GM12878 (cell line): ENCODE results near the gene NRXN3. TPM values are rescaled to one million over a fixed set of nuclear protein-coding genes. Genes with fewer than 3 reads are reported as not detected.

Experiments used
- ATAC-seq: fragments of 200-7000 bp; cut with Tn5 transposase; 3 replicates; pipeline ENCODE4 v1.9.1; 2020; ENCODE audit warnings: mild to moderate bottlenecking, moderate library complexity
- BruUV-seq: library from RNA; stranded (reverse); fragments of 400-500 nt; replicated peaks from 2 replicates; lab custom pipeline; 2021; lab: Mats Ljungman, UMichigan
- CTCF ChIA-PET: fragments of 300-600 bp; sonication (Branson Sonifier 250); formaldehyde crosslinking; extraction: SDS; loops from one replicate; lab custom pipeline; 2021; ENCODE audit warnings: inconsistent platforms; lab: Yijun Ruan, JAX
- POLR2A ChIA-PET: fragments of 350-600 bp; formaldehyde crosslinking; extraction: SDS; loops from one replicate; lab custom pipeline; 2021; ENCODE audit warnings: inconsistent platforms; lab: Charles Lee
- RAD21 ChIA-PET: fragments of 300-600 bp; sonication (Branson Sonifier 250); formaldehyde crosslinking; loops from one replicate; lab custom pipeline; 2023; ENCODE audit warnings: antibody characterized with exemption; ENCODE audit not compliant: unreplicated experiment; lab: Charles Lee
- SMC1A ChIA-PET: fragments of 300-600 bp; sonication (Branson Sonifier 250); formaldehyde crosslinking; loops from one replicate; lab custom pipeline; 2023; ENCODE audit not compliant: unreplicated experiment, uncharacterized antibody; lab: Charles Lee
- DNase-seq: peaks from one replicate; pipeline ENCODE4 v3.0.0-alpha.2; 2011; ENCODE audit warnings: low read depth, low spot score
- FAIRE-seq: peaks from 3 replicates; lab custom pipeline; 2011; peaks lifted over from hg19 to GRCh38; lab: Jason Lieb, UNC
- H2AFZ ChIP-seq: 2 replicates; pipeline ENCODE4 v1.6.0; 2011; ENCODE audit warnings: low read depth, low read length, control low read depth; ENCODE audit not compliant: control insufficient read depth
- H3K27ac ChIP-seq: 2 replicates; pipeline ENCODE4 v1.5.1; 2011; ENCODE audit warnings: control low read depth; ENCODE audit not compliant: control insufficient read depth, insufficient read depth
- H3K27me3 ChIP-seq, 2 experiments: replicated peaks in 1 of 2; 2 replicates each; pipeline versions ENCODE4 v1.6.0 to v1.6.1; 2011; ENCODE audit warnings: low read length in 1 of 2; ENCODE audit not compliant: control insufficient read depth in 2 of 2, insufficient read depth in 2 of 2
- H3K36me3 ChIP-seq, 2 experiments: 2 replicates each; pipeline ENCODE4 v1.5.1; 2011; ENCODE audit warnings: low read length in 1 of 2; ENCODE audit not compliant: control insufficient read depth in 2 of 2, insufficient read depth in 2 of 2
- H3K4me1 ChIP-seq: 2 replicates; pipeline ENCODE4 v1.6.1; 2011; ENCODE audit warnings: mild to moderate bottlenecking, low read length, moderate library complexity, mixed read lengths; ENCODE audit not compliant: control insufficient read depth, insufficient read depth
- H3K4me2 ChIP-seq: 2 replicates; pipeline ENCODE4 v1.6.0; 2011; ENCODE audit warnings: control low read depth; ENCODE audit not compliant: control insufficient read depth, insufficient read depth
- H3K4me3 ChIP-seq: fragments of 200-600 bp; sonication (generic); 2 replicates; pipeline ENCODE4 v1.5.1; 2016
- H3K79me2 ChIP-seq: 2 replicates; pipeline ENCODE4 v1.6.0; 2011; ENCODE audit warnings: low read length; ENCODE audit not compliant: control insufficient read depth, insufficient read depth
- H3K9ac ChIP-seq: 2 replicates; pipeline ENCODE4 v1.8.0; 2011; ENCODE audit warnings: low read length, control low read depth, mixed read lengths; ENCODE audit not compliant: control insufficient read depth, insufficient read depth
- H3K9me3 ChIP-seq: replicated peaks from 3 replicates; pipeline ENCODE4 v1.5.1; 2011; ENCODE audit warnings: mild to moderate bottlenecking, low read length; ENCODE audit not compliant: control insufficient read depth, insufficient read depth
- H4K20me1 ChIP-seq: 2 replicates; pipeline ENCODE4 v1.6.0; 2011; ENCODE audit not compliant: control insufficient read depth, insufficient read depth
- ASH2L ChIP-seq: fragments of 300-600, 200-600 bp; sonication (generic); IDR thresholded peaks from 2 replicates; pipeline ENCODE4 v1.6.1; 2017; ENCODE audit warnings: low read depth, mild to moderate bottlenecking, borderline replicate concordance
- BRCA1 ChIP-seq: IDR thresholded peaks from 2 replicates; pipeline ENCODE4 v1.6.1; 2011; ENCODE audit warnings: low read depth, low read length, improper control_type of control experiment
- CBX5 ChIP-seq: sonication (generic); IDR thresholded peaks from 2 replicates; pipeline ENCODE4 v1.6.1; 2016; ENCODE audit warnings: low read depth, moderate library complexity, mild to moderate bottlenecking, inconsistent platforms
- CHD1 ChIP-seq: IDR thresholded peaks from 2 replicates; pipeline ENCODE4 v1.6.1; 2012; ENCODE audit warnings: low read depth, low read length, improper control_type of control experiment
- ETV6 ChIP-seq, 2 experiments: fragments of 450-650 bp in 1 of 2; IDR thresholded peaks in 1 of 2; conservative IDR thresholded peaks in 1 of 2; 2 replicates each; pipeline ENCODE4 v1.6.1; 2014; ENCODE audit warnings: antibody characterized with exemption in 1 of 2, borderline replicate concordance in 1 of 2, low read depth in 1 of 2, mild to moderate bottlenecking in 1 of 2, moderate library complexity in 1 of 2
- JUNB ChIP-seq: IDR thresholded peaks from 2 replicates; pipeline ENCODE4 v1.6.1; 2016; ENCODE audit warnings: antibody characterized with exemption, mild to moderate bottlenecking
- MEF2A ChIP-seq: IDR thresholded peaks from 2 replicates; pipeline ENCODE4 v1.6.1; 2011; ENCODE audit warnings: low read depth, mild to moderate bottlenecking, low read length, moderate library complexity; ENCODE audit not compliant: insufficient read depth
- SUPT20H ChIP-seq: IDR thresholded peaks from 2 replicates; pipeline ENCODE4 v1.6.1; 2011; ENCODE audit warnings: low read depth, mild to moderate bottlenecking, low read length, moderate library complexity, borderline replicate concordance; ENCODE audit not compliant: control insufficient read depth
- TCF7 ChIP-seq: IDR thresholded peaks from 2 replicates; pipeline ENCODE4 v1.6.1; 2014; ENCODE audit warnings: antibody characterized with exemption, borderline replicate concordance
- ZNF217 ChIP-seq: fragments of 450-650 bp; IDR thresholded peaks from 2 replicates; pipeline ENCODE4 v1.6.1; 2017; ENCODE audit warnings: antibody characterized with exemption, mild to moderate bottlenecking
- WGBS: methylation state at CpG from one replicate; pipeline ENCODE4 v1.1.6; 2016; ENCODE audit warnings: low lambda C conversion rate; ENCODE audit not compliant: insufficient replicate concordance, insufficient coverage; ENCODE audit errors: missing lambda C conversion rate; 5-methylcytosine and 5-hydroxymethylcytosine counted together
- in situ Hi-C: fragments of 300-500 bp; cut with MboI; formaldehyde crosslinking; loops from 9 replicates; pipeline ENCODE4 v1.14.3; 2018; ENCODE audit warnings: mixed read lengths
- intact Hi-C: fragments of 100-400 bp; cut with micrococcal nuclease; formaldehyde crosslinking; loops from one replicate; pipeline ENCODE4 v1.14.2; 2022; ENCODE audit not compliant: unreplicated experiment
- polyA plus RNA-seq, 11 experiments: library from polyadenylated mRNA; depleted of rRNA in 4 of 11; unstranded in 6 of 11; stranded (reverse) in 5 of 11; fragments of >200 nt; fragmentation: Nextera tagmentation in 4 of 11; fragmentation: Illumina TruSeq in 1 of 11; extraction: Ambion mirVana in 4 of 11; extraction: Trizol in 1 of 11; gene quantifications; 1 replicate in 1 of 11; 2 replicates in 10 of 11; pipeline versions ENCODE4 v1.2.1 to v1.2.3, GENCODE V29; 2011 to 2016; ENCODE audit warnings: inconsistent platforms in 2 of 11, missing spikeins in 2 of 11, low read depth in 1 of 11
- total RNA-seq, 4 experiments: library from RNA; depleted of rRNA in 3 of 4; stranded (reverse); fragments of >200 nt in 3 of 4; fragmentation: Illumina TruSeq in 1 of 4; extraction: Trizol in 1 of 4; gene quantifications; 2 replicates each; pipeline versions ENCODE4 v1.2.1 to v1.2.3, GENCODE V29; 2013 to 2021
- TF ChIP-seq, protein P1 (sequence below): IDR thresholded peaks from 2 replicates; pipeline ENCODE4 v1.6.1; 2011; ENCODE audit warnings: borderline replicate concordance, low read depth, mild to moderate bottlenecking, moderate library complexity, mixed read lengths, low read length; ENCODE audit not compliant: insufficient read depth; ENCODE audit errors: extremely low read length
- TF ChIP-seq, protein P2 (sequence below): fragments of 450-650 bp; formaldehyde crosslinking; IDR thresholded peaks from 2 replicates; pipeline ENCODE4 v1.4.0; 2020; ENCODE audit warnings: mild to moderate bottlenecking, moderate library complexity

The NRXN3 gene
- total and polyA plus RNA-seq, 10 of the 15 experiments (the other 5 are each of a cell fraction or from before 2014, with no cell fraction given): 0.52 to 3.3 (median 1.4) TPM

DNA sequence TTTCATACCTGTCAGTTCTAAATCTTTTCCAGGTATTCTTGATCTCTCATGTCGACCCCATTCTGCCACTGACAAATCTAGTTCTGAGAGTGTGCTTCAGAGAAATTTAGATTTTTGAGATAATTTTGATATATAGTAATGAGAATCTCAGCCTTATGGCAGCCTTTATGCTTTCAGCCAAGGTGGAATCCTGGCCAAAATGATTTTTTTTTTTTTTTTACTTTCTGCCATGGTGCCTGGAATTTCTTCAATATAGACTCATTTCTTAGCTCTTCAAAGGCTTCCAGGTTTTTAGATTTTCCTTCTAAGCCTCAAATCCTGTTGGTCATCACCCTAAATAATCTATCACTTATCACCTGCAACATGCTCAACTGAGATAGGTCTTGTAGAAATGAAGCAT, 926.6 kb downstream of the NRXN3 start:
- Histone ChIP-seq H2AFZ (no peak overlapping the region), H3K27me3 (no peaks in the 10 kb centered on the region), H3K9me3 (no peaks in the 10 kb centered on the region), H3K9ac (no peak overlapping the region), H3K27ac (no peak overlapping the region), H3K79me2 (no peaks in the 10 kb centered on the region), H3K4me3 (no peak overlapping the region), H3K36me3 (no peaks in the 10 kb centered on the region; a peak in 1 of 4 replicates), H4K20me1 (no peaks in the 10 kb centered on the region), H3K4me1 (no peaks in the 10 kb centered on the region), H3K4me2 (no peak overlapping the region)
- ATAC-seq (no peak), FAIRE-seq (no peak), DNase-seq (no peak)
- in situ Hi-C loops (no loop called here), intact Hi-C loops (no loop called here)
- TF ChIP-seq MEF2A: no peak
- no peak for TF ChIP-seq ETV6 (conservative IDR thresholded peaks at IDR 0.05 in 1 of 2, IDR thresholded peaks at IDR 0.05 in 1 of 2; ENCODE audit: borderline replicate concordance in 1 of 2, low read depth in 1 of 2)
- TF ChIP-seq, protein P1, sequence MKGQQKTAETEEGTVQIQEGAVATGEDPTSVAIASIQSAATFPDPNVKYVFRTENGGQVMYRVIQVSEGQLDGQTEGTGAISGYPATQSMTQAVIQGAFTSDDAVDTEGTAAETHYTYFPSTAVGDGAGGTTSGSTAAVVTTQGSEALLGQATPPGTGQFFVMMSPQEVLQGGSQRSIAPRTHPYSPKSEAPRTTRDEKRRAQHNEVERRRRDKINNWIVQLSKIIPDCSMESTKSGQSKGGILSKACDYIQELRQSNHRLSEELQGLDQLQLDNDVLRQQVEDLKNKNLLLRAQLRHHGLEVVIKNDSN: no peak
- TF ChIP-seq ZNF217: no peak
- TF ChIP-seq ASH2L: no peak
- TF ChIP-seq CBX5: no peak
- no peak for TF ChIP-seq CHD1
- no peak for TF ChIP-seq SUPT20H
- TF ChIP-seq, protein P2, sequence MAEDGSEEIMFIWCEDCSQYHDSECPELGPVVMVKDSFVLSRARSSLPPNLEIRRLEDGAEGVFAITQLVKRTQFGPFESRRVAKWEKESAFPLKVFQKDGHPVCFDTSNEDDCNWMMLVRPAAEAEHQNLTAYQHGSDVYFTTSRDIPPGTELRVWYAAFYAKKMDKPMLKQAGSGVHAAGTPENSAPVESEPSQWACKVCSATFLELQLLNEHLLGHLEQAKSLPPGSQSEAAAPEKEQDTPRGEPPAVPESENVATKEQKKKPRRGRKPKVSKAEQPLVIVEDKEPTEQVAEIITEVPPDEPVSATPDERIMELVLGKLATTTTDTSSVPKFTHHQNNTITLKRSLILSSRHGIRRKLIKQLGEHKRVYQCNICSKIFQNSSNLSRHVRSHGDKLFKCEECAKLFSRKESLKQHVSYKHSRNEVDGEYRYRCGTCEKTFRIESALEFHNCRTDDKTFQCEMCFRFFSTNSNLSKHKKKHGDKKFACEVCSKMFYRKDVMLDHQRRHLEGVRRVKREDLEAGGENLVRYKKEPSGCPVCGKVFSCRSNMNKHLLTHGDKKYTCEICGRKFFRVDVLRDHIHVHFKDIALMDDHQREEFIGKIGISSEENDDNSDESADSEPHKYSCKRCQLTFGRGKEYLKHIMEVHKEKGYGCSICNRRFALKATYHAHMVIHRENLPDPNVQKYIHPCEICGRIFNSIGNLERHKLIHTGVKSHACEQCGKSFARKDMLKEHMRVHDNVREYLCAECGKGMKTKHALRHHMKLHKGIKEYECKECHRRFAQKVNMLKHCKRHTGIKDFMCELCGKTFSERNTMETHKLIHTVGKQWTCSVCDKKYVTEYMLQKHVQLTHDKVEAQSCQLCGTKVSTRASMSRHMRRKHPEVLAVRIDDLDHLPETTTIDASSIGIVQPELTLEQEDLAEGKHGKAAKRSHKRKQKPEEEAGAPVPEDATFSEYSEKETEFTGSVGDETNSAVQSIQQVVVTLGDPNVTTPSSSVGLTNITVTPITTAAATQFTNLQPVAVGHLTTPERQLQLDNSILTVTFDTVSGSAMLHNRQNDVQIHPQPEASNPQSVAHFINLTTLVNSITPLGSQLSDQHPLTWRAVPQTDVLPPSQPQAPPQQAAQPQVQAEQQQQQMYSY (CRISPR knock-in tag): no peak
- TF ChIP-seq JUNB: no peak
- no peak for TF ChIP-seq TCF7
- TF ChIP-seq BRCA1: no peak
- ChIA-PET SMC1A (interaction anchor here (0.7 kb wide), 1 partner anchor 8 kb away, joined by 3 read pairs; no protein-coding TSS in a partner anchor), CTCF (no interaction called here), RAD21 (interaction anchor here (0.6 kb wide), 1 partner anchor 1270 kb away, joined by 4 read pairs; no protein-coding TSS in a partner anchor), POLR2A (no interaction called here)
- WGBS: 0% methylated on average over 1 of the region's 1 CpG
- BruUV-seq: no TSS peak
